NOMO-1 (cell line): ENCODE measurements around the gene MICALL2.

ENCODE experiments used
- DNase-seq, 2 experiments: peaks; one replicate each; lab custom pipeline; 2025; ENCODE audit not compliant: unreplicated experiment in 2 of 2; lab: John Stamatoyannopoulos, UW

Gene MICALL2

DNA sequence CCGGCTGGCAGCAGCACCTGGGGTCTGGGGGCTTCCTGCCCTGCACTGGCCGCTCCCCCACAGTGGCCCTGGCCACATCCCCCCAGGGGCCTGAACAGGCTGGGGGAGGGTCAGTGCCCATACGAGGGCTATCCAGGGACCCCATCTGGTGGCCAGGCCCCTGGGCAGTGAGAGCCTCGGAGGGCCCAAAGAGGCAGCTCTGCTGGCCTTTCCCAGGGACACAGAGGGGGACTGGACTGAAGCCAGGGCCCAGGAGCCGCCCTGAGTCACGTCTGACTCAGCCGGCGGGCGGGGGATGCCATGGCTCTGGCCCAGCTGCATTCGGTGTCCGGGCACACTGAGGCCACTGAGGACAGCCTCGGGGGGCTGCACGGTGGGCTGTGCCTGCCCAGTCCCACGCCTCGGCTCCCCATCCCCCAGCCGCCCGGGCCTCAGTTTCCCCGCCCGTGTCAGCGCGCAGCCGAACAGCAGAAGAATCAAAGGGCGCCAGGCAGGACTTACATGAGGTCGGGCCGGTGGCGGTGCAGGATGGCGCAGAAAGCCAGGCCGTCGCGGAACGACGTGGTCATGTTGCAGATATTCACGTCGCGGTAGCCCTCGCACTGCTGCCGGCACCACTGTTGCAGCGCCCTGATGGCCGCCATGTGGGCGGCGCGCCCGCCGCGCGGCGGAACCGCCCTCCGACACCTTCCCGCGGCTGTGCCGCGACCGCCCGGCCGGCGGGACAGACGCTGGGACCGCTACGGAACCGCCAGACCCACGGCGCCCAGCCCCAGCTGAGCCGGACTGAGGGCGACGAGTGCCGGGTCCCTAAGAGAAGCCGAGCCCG lies at the start of gene MICALL2:
Gene MICALL2, minus strand, starts transcription at position 788 of the 829 bp plus-strand sequence. Its CDS starts 144 bp downstream, at position 644.
- peak; percentile 31 to 60 for DNase-seq

DNA sequence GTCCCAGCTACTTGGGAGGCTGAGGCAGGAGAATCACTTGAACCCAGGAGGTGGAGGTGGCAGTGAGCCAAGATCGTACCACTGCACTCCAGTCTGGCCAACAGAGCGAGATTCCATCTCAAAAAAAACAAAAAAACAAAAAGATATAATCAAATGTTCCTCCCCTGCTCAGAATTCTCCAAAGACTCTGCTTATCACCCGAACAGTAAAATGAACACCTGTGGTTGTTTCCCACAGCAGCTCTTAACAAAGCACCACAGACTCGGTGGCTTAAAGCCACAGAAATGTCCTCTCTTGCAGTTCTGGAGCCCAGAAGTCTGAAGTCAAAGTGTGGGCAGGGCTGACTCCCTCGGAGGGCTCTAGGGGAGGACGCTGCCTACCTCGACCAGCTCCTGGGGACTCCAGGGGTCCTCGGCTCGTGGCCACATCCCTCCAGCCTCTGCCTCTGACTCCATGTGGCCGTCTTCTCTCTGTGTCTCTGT lies 49.0 kb upstream of the MICALL2 start:
- no peak for DNase-seq

DNA sequence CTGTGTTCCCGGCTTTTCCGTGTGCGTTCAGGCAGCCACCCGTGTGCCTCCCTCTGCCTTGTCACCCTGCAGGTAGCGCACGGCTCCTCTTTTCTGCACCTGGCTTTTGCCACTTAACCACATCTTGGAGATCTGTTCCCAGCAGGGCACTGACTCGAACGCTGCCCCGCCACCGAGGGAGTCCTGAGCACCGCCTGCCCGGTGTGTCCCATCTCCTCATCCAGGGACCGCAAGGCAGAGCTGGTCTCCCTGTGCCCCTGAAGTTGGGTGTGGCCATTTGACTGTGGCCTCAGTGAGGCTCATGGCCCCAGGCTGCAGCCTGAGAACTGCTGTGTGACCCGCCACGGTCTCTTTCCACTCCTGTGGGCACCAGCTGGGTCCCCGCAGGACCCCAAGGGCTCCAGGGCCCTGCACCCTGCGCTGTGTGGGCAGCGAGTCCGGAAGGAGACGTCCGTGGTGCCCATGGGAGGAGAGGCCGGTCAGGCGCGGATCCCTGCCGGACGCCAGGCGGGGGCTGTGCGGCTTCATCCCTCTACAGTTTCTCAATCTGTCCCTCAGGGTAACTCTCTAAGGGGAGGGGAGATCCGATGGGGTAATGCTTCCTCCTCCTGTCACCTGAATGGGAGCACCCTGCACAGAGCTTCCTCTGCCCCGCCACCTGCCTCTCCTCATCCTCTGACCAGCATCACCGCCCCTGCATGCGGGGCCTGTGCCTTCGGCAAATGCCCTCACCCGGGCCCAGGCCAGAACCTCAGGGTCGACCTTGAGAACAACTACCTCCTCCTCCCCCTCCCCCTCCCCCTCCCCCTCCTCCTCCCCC lies 46.7 kb upstream of the MICALL2 start:
- DNase-seq: peak in 1 of 2 experiments; percentile 12

DNA sequence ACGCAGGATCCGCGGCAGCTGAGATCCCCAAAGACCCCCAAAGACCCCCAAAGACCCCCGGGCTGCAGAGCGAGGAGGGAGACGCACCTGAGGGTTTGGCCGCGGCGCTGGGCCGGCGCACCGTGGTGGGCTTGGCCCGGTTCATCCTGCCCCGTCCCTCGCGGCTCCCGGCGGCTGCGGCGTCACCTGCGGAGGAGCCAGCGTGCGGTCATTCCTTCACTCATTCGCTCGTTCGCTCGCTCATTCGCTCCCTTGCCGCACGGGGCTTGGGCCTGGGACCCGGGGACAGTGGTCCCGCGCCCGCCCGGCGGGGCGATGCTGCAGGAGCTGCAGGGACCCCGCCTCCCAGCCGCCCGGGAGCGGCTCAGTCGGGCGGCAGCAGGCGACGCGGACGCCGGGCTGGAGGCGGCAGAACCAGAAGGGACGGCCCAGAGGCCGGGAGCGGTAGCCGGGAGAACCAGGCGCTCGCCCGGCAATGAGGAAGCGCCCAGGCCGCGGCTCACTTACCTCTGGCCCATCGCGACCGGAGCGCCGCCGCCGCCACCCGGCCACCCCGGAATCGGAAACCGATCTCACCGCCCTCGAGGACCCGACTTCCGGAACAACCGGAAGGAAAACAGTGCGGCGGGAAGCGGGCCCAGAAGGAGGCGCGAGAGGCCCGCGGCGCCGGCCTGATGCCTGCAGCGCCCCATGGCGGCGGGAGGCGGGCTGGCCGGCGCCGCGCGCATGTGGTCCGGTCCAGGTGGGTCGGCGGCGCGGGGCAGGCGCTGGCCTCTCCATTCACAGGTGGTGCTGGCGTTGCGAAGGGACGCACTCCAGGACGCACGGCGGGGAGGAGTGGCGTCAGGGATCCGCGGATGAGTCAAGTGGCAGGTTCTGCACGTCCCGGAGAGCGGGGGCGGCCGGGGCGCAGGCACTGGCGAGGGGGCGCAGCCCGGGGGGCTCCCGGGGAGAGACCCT lies 44.8 kb upstream of the MICALL2 start, which contains the start of gene INTS1:
Gene INTS1, minus strand, starts transcription at position 574 of the 960 bp plus-strand sequence. Its CDS starts 429 bp downstream, at position 145.
- peak; percentile 89 to 96 for DNase-seq

DNA sequence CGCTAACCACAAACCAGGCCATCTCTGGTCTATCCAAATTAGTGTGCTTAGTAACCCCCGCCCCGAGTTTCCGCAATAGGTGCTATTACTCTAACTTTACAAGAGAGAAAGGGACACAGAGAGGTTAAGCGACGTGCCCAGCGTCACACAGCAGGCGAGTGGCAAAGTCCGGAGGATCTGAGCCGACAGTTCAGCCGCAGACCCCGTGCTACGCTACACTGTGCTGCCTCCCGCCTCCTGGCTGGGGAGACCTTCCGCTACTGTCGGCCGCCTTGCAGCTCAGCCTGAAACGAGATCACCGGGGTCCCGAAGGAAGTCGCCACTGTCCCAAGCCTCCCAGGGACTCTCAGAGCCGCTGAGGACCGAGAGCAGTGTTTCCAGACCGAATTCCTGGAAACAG lies 44.1 kb upstream of the MICALL2 start:
- no peak for DNase-seq

DNA sequence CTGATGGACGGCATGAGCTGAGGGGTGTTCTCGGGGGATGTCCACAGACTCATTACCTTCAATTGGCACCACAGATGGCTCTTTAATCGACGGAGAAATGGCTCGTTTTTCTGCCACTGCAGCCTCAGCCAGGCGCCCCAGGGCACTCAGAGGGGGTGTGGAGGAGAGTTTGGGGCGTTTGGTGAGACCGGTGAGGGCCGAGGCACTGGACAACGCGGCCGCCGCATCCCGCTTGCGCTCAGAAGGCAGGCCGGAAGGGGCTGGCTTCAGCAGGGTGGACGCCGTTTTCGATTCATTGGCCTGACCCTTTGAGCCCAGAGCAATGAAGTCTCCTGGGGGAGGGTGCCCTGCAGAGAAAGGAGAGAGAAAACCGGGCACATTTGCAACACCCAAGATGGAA lies 43.6 kb upstream of the MICALL2 start:
- DNase-seq: no peak

DNA sequence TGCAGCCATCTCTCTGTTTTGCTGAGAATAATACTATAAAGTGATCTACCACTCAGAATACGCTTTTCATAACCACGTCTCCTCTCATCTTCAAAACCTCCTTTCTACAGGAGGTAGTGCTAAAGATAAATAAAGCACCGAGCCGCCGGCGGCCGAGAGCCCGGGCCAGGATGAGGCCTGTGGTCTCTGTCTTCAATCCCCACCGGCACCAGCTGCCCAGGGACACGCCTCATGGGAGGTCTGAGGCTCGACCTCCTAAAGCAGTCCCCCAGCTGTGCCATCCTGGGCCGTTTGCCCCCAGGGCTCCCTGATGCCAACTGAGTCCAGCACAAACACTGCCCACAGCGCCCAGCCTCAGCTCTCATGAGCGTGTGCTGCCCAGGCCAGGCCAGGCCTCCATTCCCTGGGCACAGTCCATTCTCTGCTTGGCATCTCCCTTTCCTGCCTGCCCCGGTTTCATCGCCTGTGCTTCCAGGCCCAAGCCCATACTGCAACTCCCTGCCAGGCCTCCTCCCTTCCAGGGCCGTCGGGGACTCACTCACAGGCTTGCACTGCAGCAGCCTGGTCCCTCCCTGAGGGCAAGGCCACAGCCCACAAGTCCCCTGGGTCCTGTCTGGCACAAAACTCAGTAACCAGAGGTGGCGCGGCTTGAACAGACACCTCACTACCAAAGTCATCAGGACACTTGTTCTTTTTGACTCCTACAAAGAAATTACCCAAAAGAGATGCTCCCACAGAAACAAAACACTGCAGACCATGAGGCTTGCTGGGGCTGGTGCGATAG lies 42.4 kb upstream of the MICALL2 start:
- no peak for DNase-seq

DNA sequence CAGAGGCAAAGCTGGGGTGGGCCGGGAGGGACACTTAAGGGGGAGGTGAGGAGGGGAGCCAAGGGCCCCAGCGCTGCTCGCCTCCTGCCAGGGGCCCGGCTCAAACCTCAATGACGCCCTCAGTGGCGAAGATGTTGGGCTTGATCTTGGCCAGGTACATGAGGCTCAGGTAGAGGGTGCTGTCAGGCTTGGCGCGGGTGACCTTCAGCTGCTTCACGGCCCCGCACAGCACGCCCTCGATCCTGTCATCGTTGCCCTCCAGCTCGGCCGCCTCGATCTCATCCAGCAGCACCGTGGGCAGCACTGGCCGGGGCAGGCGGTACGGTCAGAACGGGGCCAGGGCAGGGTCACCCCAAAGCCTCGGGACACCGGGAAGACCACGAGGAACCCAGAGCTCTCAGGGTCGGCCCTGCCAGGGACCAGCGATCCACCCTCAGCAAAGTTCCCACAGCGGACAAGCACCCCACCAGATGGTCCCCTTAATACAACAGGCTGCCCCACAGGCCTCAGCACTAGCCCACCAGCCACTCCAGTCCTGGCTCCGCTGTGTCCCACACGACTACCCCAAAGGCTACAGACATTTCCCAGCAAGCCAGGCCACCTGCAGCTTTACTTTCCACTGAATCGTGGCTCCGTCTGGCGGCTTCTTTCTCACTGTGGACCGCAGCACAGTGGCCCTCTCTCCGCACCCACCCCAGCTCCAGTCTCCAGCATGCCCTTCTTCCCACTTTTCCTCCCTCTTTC lies 41.0 kb upstream of the MICALL2 start:
- DNase-seq: no peak

DNA sequence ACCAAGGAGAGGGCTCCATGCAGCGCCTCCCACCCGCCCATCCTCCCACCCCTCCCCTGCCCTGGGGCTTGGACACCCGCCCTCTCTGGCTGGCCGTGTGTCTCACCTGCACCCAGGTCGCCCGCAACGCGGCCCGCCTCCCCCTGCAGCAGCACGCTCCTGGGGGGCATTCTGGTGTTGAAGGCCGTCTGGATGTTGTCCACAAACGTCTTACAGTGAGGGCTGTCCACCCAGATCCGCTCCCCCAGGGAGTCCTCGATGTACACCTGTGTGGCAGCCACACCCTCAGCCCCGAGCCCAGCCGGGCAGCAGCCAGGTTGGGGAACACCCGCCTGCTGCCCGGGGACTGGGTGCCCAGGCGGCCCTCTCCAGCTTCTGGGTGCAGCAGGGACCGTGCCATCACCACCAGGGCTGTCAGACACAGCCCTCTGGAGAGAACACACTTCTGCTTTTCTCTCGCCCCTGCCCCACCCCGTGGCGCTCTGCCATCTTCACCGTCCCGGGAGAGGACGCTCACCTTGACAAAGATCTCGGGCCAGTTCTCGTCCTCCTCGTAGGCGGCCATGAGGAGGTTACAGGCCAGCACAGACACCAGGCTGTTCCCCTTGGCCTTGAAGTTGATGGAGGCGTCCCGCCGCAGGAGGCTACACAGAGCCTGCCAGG lies 40.2 kb upstream of the MICALL2 start:
- no peak for DNase-seq

DNA sequence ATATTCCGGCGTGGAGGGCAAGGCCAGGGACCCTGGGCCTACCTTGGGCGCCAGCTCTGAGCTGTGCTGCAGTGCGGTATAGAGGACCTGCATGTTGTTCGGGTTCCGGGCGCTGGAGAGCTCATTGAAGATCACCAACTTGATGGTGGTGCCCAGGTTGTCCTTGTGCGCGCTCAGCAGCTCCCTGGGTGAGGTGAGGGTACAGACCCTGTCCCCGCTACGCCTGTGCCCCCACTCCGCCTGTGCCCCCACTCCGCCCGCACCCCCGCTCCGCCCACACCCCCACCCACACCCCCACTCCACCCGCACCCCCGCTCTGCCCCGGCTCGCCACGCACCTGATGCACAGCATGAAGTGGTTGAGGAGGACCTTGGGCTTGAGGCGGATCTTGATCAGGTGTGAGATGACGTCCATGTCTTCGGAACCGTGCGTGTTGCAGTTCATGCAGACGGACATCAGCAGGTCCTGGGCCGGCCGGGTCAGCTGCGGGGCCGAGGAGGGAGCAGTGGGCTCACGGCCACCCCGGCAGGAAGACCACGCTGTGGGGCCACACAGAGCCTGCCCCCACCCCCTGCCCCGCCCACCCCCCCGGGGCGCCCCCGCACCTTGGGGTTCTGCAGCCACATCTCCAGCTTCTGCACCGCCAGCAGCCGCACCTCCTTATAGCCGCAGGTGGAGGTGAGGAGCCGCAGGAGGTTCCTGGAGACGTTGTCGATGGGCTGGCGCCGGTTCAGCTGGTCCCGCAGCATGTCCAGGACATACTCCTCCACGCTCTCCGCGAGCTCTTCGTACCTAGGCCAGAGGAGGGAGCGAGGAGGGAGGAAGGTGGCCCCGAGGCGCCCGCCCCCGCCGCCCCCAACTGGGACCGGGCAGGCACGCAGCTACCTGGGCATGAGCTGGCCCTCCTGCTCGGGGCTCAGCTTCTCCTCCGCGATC lies 39.4 kb upstream of the MICALL2 start:
- no peak for DNase-seq

DNA sequence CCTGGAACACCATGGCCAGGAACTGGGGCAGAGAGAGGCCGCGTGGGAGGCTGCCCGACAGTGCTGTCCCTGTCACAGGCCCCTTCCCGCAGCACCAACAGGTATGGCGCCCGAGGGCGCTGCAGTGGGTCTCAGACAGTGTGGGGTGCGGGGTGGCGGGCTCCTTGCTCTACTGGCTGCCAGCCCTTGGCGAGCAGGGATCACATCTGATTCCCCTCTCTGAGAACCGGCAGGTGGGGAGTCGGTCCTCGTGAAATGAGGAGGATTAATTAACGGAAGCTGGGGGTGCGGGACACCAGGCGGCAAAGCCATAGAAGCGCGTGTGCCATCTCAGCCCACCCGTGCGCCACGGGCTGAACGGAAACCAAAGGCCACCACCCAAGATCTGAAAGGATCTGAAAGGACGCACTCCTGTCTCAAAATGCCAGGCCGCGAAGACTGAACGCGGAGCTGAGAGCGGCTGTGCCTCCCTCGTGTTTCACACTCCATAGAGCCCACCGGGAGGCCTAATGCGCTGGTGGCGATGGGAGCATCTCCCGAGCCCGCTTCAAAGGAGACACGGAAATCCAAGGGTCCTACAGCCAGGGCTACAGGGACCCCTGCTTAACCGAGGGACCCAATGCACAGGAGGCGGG lies 38.1 kb upstream of the MICALL2 start:
- no peak for DNase-seq

DNA sequence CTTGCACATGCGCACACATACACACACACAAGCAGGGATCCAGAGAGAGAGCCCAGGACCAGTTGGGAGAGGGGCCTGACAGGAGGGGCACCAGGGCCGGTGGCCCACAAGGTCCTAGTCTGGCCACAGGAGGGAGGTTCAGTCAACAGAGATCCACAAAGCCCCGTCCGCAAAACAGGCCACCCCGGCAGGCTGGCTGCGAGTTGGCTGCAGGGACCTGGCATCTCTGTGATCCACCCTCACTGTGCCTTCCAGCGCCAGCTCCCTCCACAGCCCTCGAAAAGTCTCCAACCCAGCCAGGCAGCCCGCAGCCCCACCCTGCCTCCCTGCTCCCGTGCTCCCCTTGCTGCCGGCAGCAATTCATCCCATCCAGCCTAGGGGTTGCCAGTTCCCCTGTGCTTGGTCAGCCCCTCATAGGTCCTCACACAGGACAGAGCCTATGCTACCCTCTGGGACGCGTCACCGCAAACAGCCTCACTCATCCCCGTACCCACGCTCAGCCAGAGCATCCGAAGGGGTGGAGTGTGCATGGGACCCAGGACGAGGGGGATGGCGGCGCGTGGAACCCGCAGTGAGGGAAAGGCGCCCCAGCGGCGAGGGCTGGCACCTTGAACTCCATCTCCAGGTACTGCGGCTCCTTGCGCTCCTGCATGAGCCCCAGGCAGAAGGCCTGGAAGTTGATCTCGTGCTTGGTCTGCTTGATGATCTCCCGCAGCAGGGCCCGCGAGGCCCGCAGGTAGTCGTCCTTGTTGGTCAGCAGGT lies 37.4 kb upstream of the MICALL2 start:
- DNase-seq: no peak

DNA sequence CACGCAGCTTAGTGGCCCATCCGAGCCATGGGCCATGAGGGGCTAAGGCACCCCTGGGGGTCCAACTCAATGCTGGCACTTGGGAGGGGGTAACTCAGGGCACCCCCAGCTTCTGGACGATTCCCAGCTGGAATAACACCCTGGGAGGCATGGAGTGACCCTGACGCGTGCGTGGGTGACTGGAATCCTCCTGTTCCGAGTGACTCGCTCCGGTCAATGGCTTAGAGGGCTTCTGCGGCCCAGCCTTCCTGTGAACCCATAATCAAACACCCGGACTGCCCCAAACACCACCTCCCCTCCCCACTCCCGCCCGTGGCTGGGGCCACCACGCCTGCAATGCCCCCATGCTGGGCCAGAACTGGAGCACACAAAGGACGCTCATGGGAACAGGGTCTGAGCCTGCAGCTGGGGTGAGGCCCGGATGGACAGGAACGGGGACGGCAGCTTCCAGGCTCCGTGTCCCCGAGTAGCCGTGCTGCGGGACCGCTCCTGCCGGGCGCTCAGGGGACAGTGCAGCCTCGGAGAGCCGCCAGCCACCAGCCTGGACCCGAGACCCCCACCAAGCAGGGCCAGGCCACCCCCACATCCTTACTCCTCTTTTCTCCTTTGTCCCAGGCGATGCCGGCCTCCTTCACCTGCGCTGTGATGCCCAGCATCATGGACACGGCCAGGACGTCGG lies 36.4 kb upstream of the MICALL2 start:
- DNase-seq: no peak

DNA sequence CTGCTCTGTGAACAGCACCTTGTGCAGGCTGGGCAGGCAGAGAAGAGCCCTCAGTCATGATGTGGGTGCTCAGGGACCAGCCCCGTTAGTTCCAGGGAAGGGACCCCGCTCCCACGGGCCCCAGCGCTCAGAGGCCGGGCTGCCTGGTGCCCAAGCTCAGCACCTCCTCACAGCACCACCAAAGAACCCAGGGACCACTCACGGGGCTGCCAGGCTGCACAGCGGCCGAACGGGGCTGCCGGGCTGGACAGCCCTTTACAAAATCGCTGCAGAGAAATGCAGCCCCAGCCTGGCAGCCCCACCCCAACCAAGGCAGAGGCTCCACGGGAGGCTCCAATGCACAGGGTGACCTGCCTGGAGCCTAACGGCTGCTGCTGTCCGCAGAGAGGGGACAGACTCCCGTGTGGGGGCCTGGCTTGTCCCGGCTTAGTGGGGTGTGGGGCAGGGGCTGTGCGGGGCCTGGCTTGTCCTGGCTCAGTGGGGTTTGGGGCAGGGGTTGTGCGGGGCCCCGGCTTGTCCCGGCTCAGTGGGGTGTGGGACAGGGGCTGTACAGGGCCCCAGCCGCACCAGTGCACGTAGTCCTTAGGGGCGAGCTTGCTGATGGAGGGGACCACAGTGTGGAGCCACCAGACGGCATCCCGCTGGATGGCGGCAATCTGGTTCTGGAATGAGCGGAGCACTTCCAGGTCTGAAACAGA lies 35.7 kb upstream of the MICALL2 start:
- DNase-seq: no peak

DNA sequence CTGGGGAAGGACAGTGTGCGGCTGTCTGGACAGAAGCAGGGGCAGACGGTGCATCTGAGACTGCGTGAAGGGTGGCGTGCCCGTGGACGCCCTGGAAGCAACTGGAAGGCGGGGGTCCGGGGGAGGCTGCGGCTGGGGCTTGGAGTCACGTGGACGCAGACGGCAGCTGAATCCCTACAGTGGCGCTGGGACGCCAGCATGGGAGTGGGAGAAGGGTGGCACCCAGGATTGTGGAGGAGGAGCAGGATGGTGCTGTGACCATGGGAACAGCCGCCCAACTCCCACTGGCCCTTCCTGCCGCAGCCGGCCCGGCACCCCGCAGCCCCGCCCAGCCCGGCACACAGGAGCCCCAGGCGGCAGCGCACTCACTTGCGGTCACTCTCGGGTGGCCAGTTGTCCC lies 35.2 kb upstream of the MICALL2 start:
- no peak for DNase-seq
